GM21786 (cell line): Measurements from ENCODE around the gene NOSIP.

ENCODE experiments used
- ATAC-seq: cut with Tn5 transposase; IDR thresholded peaks from one replicate; pipeline ENCODE4 v1.9.1; 2021; ENCODE audit not compliant: unreplicated experiment

Gene NOSIP

DNA sequence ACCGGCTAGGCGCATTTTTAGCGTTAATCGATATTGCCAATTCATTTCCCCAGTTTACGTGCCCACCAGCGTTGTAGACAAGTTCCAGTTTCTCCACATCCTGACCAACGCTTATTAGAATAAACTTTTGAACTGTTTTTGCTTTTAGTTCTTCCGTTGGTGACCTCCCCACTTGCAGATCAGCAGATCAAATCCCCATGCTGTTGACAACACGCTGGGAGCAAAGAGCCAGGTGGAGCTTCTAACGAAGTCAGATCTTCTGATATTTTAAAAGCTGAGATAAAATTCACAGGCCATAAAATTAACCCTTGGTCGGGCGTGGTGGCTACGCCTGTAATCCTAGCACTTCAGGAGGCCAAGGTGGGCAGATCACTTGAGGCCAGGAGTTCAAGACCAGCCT lies 31.3 kb downstream of the NOSIP start:
- no peak for ATAC-seq

DNA sequence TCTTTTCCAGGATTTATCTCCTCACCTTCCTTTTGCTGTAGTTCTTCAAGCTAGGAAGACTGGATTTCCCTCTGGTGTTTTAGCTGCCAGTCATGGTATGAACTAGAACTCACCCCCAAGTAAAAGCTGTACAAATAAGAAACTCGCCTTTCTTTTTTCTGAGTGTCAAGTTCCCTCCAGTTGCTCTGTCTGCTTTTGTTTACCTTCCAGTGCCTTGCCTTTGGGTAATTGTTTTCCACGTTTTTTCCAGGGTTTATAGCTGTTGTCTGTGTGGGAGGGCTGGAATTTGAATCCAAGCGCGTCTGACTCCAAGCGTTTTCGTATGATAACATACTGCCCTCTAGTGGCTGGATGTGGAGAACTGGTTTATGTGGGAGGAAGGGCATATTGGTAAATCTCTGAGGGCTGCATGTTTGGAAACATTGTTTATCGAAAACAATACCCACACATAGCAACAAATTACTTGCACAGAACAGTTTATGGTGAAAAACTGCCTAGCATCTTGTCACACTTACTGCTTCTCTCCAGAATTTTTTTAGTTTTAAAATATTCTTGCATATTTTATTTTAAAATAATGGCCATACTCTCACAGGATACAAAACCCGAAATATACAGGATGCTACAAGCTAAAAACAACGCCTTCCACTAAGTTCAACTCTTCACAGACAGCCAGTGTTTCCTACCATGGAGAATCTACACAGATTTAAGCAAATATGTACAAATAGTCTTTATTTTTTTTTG lies 33.4 kb downstream of the NOSIP start:
- no peak for ATAC-seq

DNA sequence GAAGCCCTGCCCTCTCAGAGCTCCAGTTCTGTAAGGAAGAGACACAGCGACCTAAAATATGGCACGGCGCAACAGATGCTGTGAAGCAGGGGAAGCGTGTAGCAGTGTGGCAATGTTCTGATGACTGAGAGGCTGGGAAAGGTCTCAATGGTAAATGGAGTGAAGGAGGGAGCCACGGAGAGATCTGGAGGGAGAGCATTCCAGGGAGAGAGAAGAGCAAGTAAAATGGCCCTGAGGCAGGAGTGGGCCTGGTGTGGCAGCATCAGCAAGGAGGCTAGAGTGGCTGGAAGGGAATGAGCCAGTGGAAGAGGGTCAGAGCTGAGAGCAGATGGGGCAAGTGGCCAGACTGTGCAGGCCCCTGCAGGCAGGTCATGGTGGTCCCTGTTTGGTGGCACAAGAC lies 36.2 kb downstream of the NOSIP start:
- ATAC-seq: no peak

DNA sequence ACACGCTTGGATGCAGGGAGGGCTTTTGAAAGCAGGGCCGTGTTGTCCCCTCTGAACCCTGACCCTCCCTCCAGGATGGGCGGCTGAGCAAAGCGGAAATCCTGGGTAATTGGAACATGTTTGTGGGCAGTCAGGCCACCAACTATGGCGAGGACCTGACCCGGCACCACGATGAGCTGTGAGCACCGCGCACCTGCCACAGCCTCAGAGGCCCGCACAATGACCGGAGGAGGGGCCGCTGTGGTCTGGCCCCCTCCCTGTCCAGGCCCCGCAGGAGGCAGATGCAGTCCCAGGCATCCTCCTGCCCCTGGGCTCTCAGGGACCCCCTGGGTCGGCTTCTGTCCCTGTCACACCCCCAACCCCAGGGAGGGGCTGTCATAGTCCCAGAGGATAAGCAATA lies 37.3 kb downstream of the NOSIP start:
- no peak for ATAC-seq

DNA sequence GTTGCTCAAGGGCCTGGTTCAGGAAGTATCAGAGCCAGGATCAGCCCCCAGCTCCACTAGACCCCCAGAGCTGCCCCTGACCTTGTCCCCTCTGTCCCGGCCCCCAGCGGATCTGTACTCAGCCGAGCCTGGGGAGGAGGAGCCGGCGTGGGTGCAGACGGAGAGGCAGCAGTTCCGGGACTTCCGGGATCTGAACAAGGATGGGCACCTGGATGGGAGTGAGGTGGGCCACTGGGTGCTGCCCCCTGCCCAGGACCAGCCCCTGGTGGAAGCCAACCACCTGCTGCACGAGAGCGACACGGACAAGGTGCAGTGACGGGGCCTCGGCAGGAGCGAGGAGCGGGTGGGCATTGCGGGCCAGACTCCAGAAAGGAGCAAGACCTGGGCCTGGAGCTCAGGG lies 37.9 kb downstream of the NOSIP start:
- ATAC-seq: no peak

DNA sequence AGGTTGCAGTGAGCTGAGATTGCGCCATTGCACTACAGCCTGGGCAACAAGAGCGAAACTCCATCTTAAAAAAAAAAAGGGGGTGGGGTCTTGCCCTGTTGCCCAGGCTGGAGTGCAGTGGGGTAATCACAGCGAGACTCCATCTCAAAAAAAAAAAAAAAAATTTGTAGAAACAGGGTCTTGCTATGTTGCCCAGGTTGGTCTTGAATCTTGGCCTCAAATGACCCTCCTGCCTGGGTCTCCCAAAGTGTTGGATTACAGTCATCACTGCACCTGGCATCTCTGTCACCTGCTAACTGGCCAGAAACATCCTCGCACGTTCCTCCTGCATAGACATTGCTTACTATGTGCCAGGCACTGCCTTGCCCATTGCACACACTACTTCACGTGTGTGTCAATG lies 38.4 kb downstream of the NOSIP start:
- ATAC-seq: no peak

DNA sequence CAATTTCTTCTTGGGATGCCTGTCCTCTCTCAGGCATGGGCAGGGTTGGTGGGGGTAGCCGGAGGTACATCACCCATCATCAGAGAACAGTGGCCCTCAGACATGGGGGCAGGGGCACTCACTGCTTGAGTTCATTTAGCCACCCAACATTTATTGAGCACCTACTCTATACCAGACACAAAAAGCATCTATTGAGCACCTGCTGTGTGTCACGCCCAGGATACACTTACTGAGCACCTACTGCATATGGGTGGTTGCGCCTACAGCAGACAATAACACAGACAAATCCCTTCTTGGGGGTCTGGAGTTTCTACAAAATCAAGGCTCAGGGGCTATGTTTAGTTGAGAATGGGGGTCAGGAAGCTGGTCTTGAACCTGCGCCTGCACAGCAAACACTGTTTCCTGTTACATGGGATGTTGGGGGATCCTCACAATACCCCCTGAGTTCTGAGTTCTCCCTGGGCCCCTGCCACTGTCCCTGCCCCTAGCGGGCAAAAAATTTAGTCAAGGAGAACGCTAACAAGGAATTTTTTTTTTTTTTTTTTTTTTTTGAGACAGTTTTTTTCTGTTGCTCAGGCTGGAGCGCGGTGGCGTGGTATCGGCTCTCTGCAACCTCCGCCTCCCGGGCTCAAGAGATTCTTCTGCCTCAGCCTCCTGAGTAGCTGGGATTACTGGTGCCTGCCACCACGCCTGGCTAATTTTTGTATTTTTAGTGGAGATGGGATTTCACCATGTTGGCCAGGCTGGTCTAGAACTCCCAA lies 41.0 kb downstream of the NOSIP start:
- ATAC-seq: no peak

DNA sequence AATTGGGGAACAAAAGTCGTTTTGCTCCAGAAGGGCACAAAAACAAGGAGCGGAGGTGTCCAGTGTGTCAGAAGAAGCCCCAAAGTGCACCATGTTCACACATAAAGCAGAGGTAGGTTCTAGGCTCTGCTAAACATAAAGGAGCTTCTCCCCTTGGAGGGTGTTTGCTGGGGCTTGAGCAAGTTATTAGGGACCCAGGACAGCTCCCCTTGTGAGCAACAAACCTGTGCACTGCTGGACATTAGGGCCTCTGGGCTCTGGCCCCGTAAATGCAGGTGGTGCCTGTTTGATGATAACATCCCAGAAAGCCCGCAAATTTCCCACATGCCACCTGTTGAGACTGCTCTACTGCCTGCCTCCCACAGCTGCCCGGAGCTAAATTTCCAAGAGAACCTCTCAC lies 41.7 kb downstream of the NOSIP start:
- ATAC-seq: no peak

DNA sequence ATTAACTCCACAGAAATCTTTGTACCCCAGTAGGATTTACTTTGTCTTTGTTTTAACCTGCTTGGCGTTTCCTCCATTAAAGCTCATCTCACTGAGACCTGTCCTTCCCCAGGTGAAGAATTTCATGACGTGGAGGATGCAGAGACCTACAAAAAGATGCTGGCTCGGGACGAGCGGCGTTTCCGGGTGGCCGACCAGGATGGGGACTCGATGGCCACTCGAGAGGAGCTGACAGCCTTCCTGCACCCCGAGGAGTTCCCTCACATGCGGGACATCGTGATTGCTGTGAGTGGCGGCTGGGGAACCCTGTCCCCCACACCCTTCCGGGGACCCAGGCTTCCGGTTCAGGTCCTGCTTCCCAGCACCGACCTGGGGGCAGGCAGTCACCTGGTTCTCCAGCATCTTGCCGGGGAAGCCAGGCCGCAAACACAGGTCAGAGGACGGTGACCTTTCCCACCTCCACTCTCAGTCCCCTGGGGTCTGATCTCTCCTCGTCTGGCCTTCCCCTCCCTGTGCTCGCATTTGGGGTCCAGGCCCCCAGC lies 43.4 kb downstream of the NOSIP start:
- ATAC-seq: no peak

DNA sequence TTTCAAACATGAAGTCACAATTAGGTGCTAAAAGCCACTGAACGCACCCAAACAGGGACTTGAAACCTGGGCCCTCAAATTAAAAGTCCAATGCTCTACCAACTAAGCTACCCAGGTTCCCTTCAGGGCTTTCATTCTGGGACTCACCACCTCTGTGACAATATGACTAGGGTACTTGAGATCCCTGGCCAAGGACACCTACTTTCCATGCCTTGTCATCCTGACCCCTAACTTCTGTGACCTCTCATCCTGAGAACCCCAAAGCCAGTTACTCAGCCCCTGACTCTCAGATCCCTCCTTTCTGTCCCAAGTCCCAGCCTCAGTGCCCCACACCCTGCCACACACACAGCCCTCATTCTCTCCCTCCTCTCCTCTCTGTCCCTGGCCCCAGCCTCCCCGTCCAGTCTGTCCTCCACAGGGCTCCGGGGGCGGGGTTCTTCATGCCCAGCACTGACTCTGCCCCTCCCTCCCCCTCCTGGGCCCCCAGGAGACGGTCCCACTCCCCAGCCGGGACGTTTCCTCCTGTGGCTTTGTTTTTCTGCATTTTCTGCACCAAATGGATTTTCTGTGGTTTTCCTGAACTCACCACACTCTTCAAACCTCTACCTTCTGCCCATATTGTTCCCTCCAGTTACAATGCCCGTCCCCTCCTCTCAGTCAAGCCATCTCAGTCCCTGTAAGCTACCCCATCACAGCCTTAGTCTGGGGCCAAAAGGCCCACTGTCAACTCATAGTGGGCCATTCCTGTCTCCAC lies 45.5 kb downstream of the NOSIP start:
- no peak for ATAC-seq

DNA sequence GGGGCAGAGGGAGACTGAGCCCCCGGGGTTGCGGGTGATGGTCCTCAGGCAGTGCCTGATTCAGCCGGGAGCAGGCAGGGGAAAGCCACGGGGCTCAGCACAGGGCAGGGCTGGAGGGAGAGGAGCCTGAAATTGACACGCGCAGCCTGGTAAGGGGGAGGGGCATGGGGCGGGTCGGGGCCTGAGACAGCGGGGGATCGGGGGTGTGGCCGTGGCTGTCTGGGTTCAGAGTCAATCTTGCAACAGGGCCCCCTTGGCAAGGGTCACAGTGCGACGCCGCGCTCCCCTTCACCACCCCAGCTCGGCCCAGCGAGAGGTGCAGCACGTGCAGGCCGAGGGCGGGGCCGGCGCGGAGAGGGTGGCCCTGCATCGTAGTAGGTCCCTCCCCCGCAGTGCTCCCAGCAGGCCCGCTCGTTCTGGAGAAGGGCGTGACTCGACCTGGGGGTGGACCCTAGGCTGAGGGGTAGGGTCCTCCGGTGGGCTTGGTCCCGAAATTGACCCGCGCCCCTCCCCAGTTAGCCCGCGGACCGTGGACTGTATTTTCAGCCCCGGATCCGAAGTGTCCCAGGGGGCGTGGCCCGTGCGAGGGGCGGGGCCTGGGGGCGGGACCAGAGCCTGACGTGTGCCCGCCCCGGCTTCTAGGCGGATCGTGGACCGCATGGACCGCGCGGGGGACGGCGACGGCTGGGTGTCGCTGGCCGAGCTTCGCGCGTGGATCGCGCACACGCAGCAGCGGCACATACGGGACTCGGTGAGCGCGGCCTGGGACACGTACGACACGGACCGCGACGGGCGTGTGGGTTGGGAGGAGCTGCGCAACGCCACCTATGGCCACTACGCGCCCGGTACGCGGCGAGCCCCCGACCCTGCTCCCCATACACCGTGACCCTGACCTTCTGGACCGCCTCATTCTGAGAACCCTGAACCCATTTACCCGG lies 46.5 kb downstream of the NOSIP start:
- ATAC-seq: peak; percentile 79

DNA sequence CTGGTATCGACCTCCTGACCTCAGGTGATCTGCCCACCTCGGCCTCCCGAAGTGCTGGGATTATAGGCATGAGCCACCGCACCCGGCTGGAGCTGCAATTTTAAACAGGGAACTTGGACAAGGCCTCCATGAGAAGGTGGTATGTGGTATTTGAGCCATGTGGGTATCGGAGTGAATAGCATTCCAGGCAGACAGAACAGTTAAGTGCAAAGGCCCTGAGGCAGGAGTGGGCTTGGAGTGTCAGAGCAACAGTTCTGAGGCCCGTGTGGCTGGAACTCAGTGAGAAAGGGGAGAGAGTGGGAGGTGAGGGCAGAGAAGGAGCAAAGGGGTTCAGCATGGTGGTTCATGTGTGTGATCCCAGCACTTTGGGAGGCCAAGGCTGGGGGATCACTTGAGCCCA lies 49.6 kb downstream of the NOSIP start:
- no peak for ATAC-seq

DNA sequence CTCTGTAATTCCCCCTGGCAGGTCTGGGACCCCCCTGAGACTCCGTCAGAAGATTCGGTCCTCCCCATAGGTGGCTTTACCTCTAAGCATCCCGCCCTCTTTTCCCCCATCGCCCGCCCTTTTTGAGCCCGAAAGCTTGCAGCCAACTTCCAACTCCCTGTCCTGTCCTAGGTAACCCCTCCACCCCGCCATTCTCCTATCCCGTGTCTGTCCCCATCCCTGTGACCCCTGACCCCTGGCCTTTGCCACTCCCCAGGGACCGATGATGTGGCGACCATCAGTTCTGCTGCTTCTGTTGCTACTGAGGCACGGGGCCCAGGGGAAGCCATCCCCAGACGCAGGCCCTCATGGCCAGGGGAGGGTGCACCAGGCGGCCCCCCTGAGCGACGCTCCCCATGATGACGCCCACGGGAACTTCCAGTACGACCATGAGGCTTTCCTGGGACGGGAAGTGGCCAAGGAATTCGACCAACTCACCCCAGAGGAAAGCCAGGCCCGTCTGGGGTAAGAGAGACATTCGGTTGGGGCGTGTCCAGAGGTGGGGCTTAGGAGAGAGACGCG lies 52.1 kb downstream of the NOSIP start:
- ATAC-seq: no peak

DNA sequence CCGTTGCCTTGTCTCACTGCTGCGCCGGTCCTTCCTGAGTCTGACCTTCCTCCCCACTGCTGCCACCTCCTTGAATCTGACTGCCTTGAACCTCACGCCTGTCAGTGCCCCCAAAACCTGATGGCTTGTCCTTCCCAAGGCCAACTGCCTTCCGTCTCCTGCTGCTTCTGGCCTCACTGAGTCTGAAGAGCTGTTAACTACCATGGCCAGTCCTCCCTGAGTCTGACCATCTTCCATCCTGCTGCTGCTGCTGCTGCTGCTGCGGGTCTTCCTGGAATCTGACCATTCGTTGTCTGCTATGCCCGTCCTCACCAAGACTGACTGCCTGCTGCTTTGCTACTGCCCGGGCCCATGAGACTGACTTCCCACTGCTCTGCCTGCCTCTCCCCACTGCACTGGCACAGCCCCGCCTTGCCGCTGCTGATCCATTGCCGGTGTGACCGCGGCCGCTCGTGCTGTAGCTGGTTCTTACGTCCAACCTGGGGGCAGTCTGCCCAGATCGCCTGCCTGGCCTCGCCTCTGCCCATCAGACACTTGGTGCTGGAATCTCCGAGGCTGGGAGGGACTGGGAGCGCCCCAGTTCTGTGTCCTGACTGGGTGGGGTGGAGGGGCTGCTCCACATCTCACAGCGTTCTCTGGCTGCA lies 55.4 kb downstream of the NOSIP start:
- no peak for ATAC-seq

DNA sequence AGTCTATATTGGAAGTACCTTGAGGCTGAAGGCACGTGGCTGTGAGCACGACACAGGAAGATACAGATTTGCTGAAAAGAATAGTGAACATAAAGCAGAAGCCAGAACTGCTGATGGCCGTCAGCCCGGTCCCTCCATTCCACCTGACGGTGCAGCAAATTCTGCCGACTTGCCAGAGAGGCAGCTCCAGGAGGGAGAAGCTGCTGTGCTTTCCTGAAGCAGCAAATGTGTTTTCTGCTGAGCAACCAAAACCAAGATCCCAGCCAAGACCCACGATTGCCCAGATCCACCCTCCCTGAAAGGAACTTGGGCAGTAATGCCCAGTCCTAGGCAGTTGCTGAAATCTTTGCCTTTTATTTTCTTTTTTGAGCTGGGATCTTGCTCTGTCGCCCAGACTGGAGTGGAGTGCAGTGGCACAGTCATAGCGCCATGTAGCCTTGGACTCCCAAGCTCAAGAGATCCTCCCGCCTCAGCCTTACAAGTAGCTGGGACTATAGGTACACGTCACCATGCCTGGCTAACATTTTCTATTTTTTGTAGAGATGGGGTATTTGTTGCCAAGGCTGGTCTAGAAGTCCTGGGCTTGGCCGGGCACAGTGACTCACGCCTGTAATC lies 59.5 kb downstream of the NOSIP start:
- ATAC-seq: no peak

DNA sequence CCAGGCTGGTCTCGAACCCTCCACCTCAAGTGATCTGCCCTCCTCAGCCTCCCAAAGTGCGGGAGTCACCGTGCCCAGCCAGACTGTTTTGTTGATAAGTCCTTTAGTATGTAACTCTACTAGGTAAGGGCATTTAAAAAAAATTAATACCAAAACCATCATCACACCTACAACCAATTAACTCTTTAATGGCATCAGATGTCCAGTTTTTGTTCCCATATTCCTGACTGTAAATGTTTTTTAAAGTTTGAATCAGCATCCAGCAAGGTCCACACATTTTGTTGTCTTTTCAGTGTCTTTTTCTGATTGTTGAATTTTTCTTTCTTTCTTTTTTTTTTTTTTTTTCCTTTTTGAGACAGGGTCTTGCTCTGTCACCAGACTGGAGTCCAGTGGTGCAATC lies 62.3 kb downstream of the NOSIP start:
- no peak for ATAC-seq

DNA sequence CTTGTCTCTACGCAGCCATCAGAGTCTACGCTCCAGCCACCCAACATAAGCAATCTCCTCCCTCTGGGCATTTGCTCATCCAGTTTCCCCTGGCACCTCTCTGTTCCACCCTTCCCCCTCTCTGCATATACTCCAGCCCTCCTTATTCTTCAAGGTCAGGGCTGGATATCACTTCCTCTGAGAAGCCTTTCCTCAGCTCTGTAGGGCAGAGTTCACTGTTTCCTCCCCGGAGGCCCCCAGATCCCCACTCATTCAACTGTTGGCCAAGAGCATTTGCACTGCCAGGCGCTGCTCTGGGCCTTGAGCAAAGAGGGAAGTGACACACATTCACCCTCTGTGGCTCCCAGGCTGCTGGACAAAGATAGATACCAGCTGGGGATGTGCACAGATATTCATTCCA lies 64.6 kb downstream of the NOSIP start:
- ATAC-seq: no peak

DNA sequence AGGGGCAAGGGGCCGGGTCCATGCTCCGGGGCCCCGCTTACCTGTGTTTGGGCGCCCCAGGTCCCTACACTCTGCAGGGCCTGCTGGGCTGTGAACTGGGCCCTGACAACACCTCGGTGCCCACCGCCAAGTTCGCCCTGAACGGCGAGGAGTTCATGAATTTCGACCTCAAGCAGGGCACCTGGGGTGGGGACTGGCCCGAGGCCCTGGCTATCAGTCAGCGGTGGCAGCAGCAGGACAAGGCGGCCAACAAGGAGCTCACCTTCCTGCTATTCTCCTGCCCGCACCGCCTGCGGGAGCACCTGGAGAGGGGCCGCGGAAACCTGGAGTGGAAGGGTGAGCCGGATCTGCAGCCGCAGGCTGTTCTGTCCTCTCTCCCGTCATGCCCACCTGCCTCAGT lies 66.2 kb downstream of the NOSIP start:
- ATAC-seq: no peak

DNA sequence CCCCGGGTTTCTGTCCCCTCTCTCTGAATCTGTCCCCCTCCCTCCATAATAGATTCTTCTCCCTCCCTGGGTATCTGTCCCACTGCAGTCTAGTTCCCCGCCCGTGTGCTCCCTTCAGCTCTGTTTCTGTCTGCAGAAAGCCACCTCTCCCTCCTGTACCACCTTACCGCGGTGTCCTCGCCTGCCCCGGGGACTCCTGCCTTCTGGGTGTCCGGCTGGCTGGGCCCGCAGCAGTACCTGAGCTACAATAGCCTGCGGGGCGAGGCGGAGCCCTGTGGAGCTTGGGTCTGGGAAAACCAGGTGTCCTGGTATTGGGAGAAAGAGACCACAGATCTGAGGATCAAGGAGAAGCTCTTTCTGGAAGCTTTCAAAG lies 66.6 kb downstream of the NOSIP start:
- no peak for ATAC-seq
